Endothelial cell of umbilical vein (primary cell): Measurements from ENCODE around the gene AP2A2. TPM values are rescaled to one million over a fixed set of nuclear protein-coding genes. Genes with fewer than 3 reads are reported as not detected.

Experiments used
- BruUV-seq: library from RNA; stranded (reverse); fragments of 400-500 nt; replicated peaks from 2 replicates; lab custom pipeline; 2021; lab: Mats Ljungman, UMichigan
- CTCF ChIA-PET: fragments of 300-600, 350-600 bp; sonication (Branson Sonifier 250); formaldehyde crosslinking; loops from one replicate; lab custom pipeline; 2021; ENCODE audit warnings: antibody characterized with exemption, inconsistent platforms; lab: Charles Lee
- POLR2A ChIA-PET: fragments of 300-600, 350-600 bp; sonication (Branson Sonifier 250); formaldehyde crosslinking; loops from one replicate; lab custom pipeline; 2021; ENCODE audit warnings: antibody characterized with exemption, inconsistent platforms; lab: Charles Lee
- DNase-seq: peaks from one replicate; pipeline ENCODE4 v3.0.0-alpha.2; 2011; ENCODE audit warnings: low read depth, low spot score
- FAIRE-seq: peaks from 2 replicates; lab custom pipeline; 2011; peaks lifted over from hg19 to GRCh38; lab: Jason Lieb, UNC
- H2AFZ ChIP-seq: 2 replicates; pipeline ENCODE4 v1.6.0; 2012; ENCODE audit warnings: low read depth, low read length, control low read depth, inconsistent platforms
- H3K27ac ChIP-seq: 2 replicates; pipeline ENCODE4 v1.5.1; 2011; ENCODE audit warnings: low read depth, mild to moderate bottlenecking, control low read depth, low read length, moderate library complexity; ENCODE audit not compliant: insufficient read depth
- H3K27me3 ChIP-seq, 2 experiments: 2 replicates each; pipeline versions ENCODE4 v1.6.0 to v1.6.1; 2011; ENCODE audit warnings: low read length in 2 of 2, mixed read lengths in 1 of 2; ENCODE audit not compliant: control insufficient read depth in 2 of 2, insufficient read depth in 2 of 2
- H3K36me3 ChIP-seq, 2 experiments: 2 replicates in 1 of 2; 3 replicates in 1 of 2; pipeline ENCODE4 v1.5.1; 2011; ENCODE audit warnings: low read length in 2 of 2, mild to moderate bottlenecking in 1 of 2, moderate library complexity in 1 of 2; ENCODE audit not compliant: control insufficient read depth in 2 of 2, insufficient read depth in 2 of 2; ENCODE audit errors: extremely low read depth in 1 of 2
- H3K4me1 ChIP-seq: 3 replicates; pipeline ENCODE4 v1.5.1; 2011; ENCODE audit warnings: mild to moderate bottlenecking, low read length; ENCODE audit not compliant: control insufficient read depth, insufficient read depth; ENCODE audit errors: extremely low read depth
- H3K4me2 ChIP-seq: 2 replicates; pipeline ENCODE4 v1.6.1; 2011; ENCODE audit warnings: low read length, control low read depth, mixed read lengths; ENCODE audit not compliant: insufficient read depth
- H3K4me3 ChIP-seq, 3 experiments: fragments of 200-600 bp in 1 of 3; sonication (generic), shearing (Covaris generic) in 1 of 3; replicated peaks in 1 of 3; 2 replicates each; pipeline ENCODE4 v1.5.1; 2011 to 2016; ENCODE audit warnings: control low read depth in 3 of 3, low read length in 3 of 3, mild to moderate bottlenecking in 2 of 3, inconsistent platforms in 1 of 3, low read depth in 1 of 3, moderate library complexity in 1 of 3; ENCODE audit not compliant: insufficient read depth in 1 of 3
- H3K79me2 ChIP-seq: 2 replicates; pipeline ENCODE4 v1.6.0; 2012; ENCODE audit warnings: low read length, inconsistent platforms; ENCODE audit not compliant: control insufficient read depth, insufficient read depth
- H3K9ac ChIP-seq: replicated peaks from 2 replicates; pipeline ENCODE3; 2011; ENCODE audit warnings: low read length, control low read depth; ENCODE audit not compliant: insufficient read depth; ENCODE audit errors: extremely low read depth
- H3K9me1 ChIP-seq: replicated peaks from 3 replicates; pipeline ENCODE4 v1.6.0; 2011; ENCODE audit warnings: mild to moderate bottlenecking, low read length; ENCODE audit not compliant: control insufficient read depth, insufficient read depth; ENCODE audit errors: extremely low read depth
- H3K9me3 ChIP-seq: replicated peaks from 2 replicates; pipeline ENCODE4 v1.5.1; 2012; ENCODE audit warnings: low read length, inconsistent platforms; ENCODE audit not compliant: control insufficient read depth, insufficient read depth
- H4K20me1 ChIP-seq: replicated peaks from 2 replicates; pipeline ENCODE3; 2011; ENCODE audit warnings: mild to moderate bottlenecking, low read length; ENCODE audit not compliant: control insufficient read depth, insufficient read depth; ENCODE audit errors: extremely low read depth
- CTCF ChIP-seq, 2 donors: IDR thresholded peaks; 1 replicate in 1 of 2; 2 replicates in 1 of 2; pipeline ENCODE4 v1.5.1; 2011; ENCODE audit warnings: low read length in 2 of 2, mild to moderate bottlenecking in 2 of 2, moderate library complexity in 2 of 2, control low read depth in 1 of 2, inconsistent platforms in 1 of 2, low read depth in 1 of 2; ENCODE audit not compliant: insufficient read depth in 1 of 2; ENCODE audit errors: extremely low read depth in 1 of 2
- EZH2 ChIP-seq: IDR thresholded peaks from 2 replicates; pipeline ENCODE4 v1.6.1; 2012; ENCODE audit warnings: borderline replicate concordance, low read depth, mild to moderate bottlenecking, moderate library complexity, low read length, inconsistent platforms; ENCODE audit not compliant: severe bottlenecking
- FOS ChIP-seq: IDR thresholded peaks from 2 replicates; pipeline ENCODE4 v1.6.1; 2011; ENCODE audit warnings: mild to moderate bottlenecking, low read length, moderate library complexity, borderline replicate concordance; ENCODE audit not compliant: insufficient read depth
- GATA2 ChIP-seq: IDR thresholded peaks from 2 replicates; pipeline ENCODE4 v1.7.0; 2011; ENCODE audit warnings: low read depth, mild to moderate bottlenecking, moderate library complexity, mixed read lengths, low read length; ENCODE audit not compliant: insufficient read length, insufficient read depth
- JUN ChIP-seq: IDR thresholded peaks from 2 replicates; pipeline ENCODE4 v1.6.1; 2011; ENCODE audit warnings: borderline replicate concordance, low read depth; ENCODE audit not compliant: insufficient read length, insufficient read depth
- MAX ChIP-seq: IDR thresholded peaks from 2 replicates; pipeline ENCODE4 v1.6.1; 2011; ENCODE audit not compliant: insufficient read depth, insufficient read length
- MYC ChIP-seq: IDR thresholded peaks from one replicate; pipeline ENCODE4 v1.6.1; 2011; ENCODE audit warnings: mild to moderate bottlenecking, low read depth, low read length
- POLR2A ChIP-seq: IDR thresholded peaks from 2 replicates; pipeline ENCODE4 v1.6.1; 2012; ENCODE audit warnings: low read depth, mild to moderate bottlenecking, control low read depth, low read length
- POLR2AphosphoS5 ChIP-seq: IDR thresholded peaks from 2 replicates; pipeline ENCODE4 v1.6.1; 2012; ENCODE audit warnings: low read depth, mild to moderate bottlenecking, control low read depth, low read length, moderate library complexity; ENCODE audit not compliant: insufficient read depth
- dilution Hi-C: fragments of 300-500 bp; cut with MboI; formaldehyde crosslinking; loops from one replicate; pipeline ENCODE4 v1.15.0; 2019; ENCODE audit warnings: low sequenced_read_pairs; ENCODE audit not compliant: extremely low pct_ligation_motif_present
- intact Hi-C: fragments of 100-400 bp; cut with micrococcal nuclease; formaldehyde crosslinking; loops from one replicate; pipeline ENCODE4 v1.10.0; 2022
- polyA plus RNA-seq, 4 experiments: library from polyadenylated mRNA; depleted of rRNA in 3 of 4; stranded (reverse) in 3 of 4; unstranded in 1 of 4; fragments of >200 nt; gene quantifications; 2 replicates each; pipeline versions ENCODE4 v1.2.1 to v1.2.3, GENCODE V29; 2011 to 2012; ENCODE audit warnings: missing spikeins in 1 of 4
- total RNA-seq: library from RNA; stranded (reverse); gene quantifications from 2 replicates; pipeline ENCODE4 v1.2.3, GENCODE V29; 2021

Gene AP2A2
- total and polyA plus RNA-seq, 2 donors (not counting 3 experiments of a cell fraction or from before 2014, with no cell fraction given) = 89.5 to 92.6 TPM

GRCh38 chr11:1013631-1013935 is 87.9 kb downstream of the AP2A2 start:
- no peak for FAIRE-seq
- no peaks in the 10 kb centered on the region for H3K4me1 ChIP-seq
- ChIA-PET POLR2A (no interaction called here), CTCF (no interaction called here)
- H3K36me3 ChIP-seq = peaks cover 11 to 28% of the 10 kb centered on the region in 2 experiments
- no peak overlapping the region for H3K4me3 ChIP-seq
- H2AFZ ChIP-seq = no peak overlapping the region
- dilution Hi-C loops (no loop called here), intact Hi-C loops (no loop called here)
- H3K9ac ChIP-seq = no peak overlapping the region
- no peaks in the 10 kb centered on the region for H3K79me2 ChIP-seq
- no peaks in the 10 kb centered on the region for H3K9me3 ChIP-seq
- H3K27me3 ChIP-seq = no peaks in the 10 kb centered on the region
- no peak overlapping the region for H3K4me2 ChIP-seq
- DNase-seq = no peak
- no peak overlapping the region for H3K27ac ChIP-seq
- no TSS peak for BruUV-seq
- H4K20me1 ChIP-seq = no peaks in the 10 kb centered on the region
- TF ChIP-seq JUN = no peak
- no peak for TF ChIP-seq FOS
- no peak for TF ChIP-seq EZH2
- no peak for TF ChIP-seq POLR2A
- H3K9me1 ChIP-seq = no peaks in the 10 kb centered on the region

DNA sequence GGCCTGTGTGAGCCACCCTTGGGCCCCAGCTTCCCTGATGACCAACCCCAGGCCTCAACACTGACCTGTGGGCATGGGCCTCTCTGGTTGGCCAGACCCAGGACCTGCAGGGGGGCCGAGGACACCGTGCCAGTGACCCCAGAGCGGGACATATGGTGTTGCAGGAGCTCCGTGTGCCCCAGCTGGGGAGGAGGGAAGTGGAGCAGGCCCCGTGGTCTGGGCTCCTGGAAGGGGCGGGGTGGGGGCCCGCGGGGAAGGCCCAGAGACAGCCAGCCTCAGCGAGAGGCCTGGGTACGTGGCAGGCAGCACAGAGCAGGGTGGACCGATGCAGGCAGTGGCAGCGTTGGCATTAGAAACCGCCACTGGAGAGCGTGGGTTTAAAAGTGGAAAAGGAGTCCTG is 88.6 kb downstream of the AP2A2 start:
- Histone ChIP-seq H3K27me3 (no peaks in the 10 kb centered on the region), H3K9me3 (no peaks in the 10 kb centered on the region), H3K4me1 (no peaks in the 10 kb centered on the region), H3K79me2 (no peaks in the 10 kb centered on the region), H4K20me1 (no peaks in the 10 kb centered on the region), H3K36me3 (peaks cover 9 to 24% of the 10 kb centered on the region in 2 experiments), H2AFZ (no peak overlapping the region), H3K4me2 (no peak overlapping the region), H3K4me3 (no peak overlapping the region), H3K9me1 (no peaks in the 10 kb centered on the region), H3K27ac (no peak overlapping the region), H3K9ac (no peak overlapping the region)
- DNase-seq = no peak
- intact Hi-C loops (no loop called here), dilution Hi-C loops (no loop called here)
- no TSS peak for BruUV-seq
- no peak for TF ChIP-seq FOS
- TF ChIP-seq POLR2AphosphoS5 = no peak
- no peak for TF ChIP-seq MYC
- TF ChIP-seq CTCF (IDR thresholded peaks at IDR 0.05; ENCODE audit: extremely low read depth in 1 of 2, insufficient read depth in 1 of 2, low read depth in 1 of 2, low read length in 2 of 2) = no peak
- TF ChIP-seq EZH2 = no peak
- TF ChIP-seq POLR2A = no peak
- no peak for TF ChIP-seq JUN
- TF ChIP-seq GATA2 = no peak
- TF ChIP-seq MAX = no peak
- FAIRE-seq = no peak
- POLR2A ChIA-PET = no interaction called here
- CTCF ChIA-PET = no interaction called here
